SK-N-SH (cell line): Measurements from ENCODE around the gene CAPS2. TPM values are rescaled to one million over a fixed set of nuclear protein-coding genes. Genes with fewer than 3 reads are reported as not detected.

Experiments
- polyA plus RNA-seq, 3 experiments: library from polyadenylated mRNA; depleted of rRNA; stranded (reverse); fragments of >200 nt; gene quantifications; 2 replicates each; pipeline ENCODE4 v1.2.3, GENCODE V29; 2012

CAPS2 gene
- polyA plus RNA-seq, 1 of the 3 experiments (the other 2 are of a cell fraction): 5.7 TPM

Other genes starting within 250 kb of the CAPS2 start
- not detected in 2 replicates for gene KCNC2, start 120.5 kb downstream of the CAPS2 start, polyA plus RNA-seq (2012; rRNA removed)
- not detected in 2 replicates for gene GLIPR1L1, start 4.3 kb upstream of the CAPS2 start, polyA plus RNA-seq (2012; rRNA removed)
- gene GLIPR1L2, start 60.8 kb upstream of the CAPS2 start, polyA plus RNA-seq (2012; rRNA removed): 0.13 and 0.24 TPM in 2 replicates
- gene GLIPR1, start 150.4 kb upstream of the CAPS2 start, polyA plus RNA-seq (2012; rRNA removed): 75.6 and 141 TPM in 2 replicates
- gene KRR1, start 181.3 kb upstream of the CAPS2 start, polyA plus RNA-seq (2012; rRNA removed): 13.8 and 16.1 TPM in 2 replicates